H7 (cell line): ENCODE data around the gene PRKN. TPM values are rescaled to one million over a fixed set of nuclear protein-coding genes. Genes with fewer than 3 reads are reported as not detected.

ENCODE experiments used
- DNase-seq: peaks from one replicate; pipeline ENCODE4 v3.0.0; 2012
- H3K27me3 ChIP-seq: 2 replicates; pipeline ENCODE4 v1.6.0; 2011; ENCODE audit warnings: mild to moderate bottlenecking, low read length; ENCODE audit not compliant: control insufficient read depth, insufficient read depth
- H3K36me3 ChIP-seq: replicated peaks from 2 replicates; pipeline ENCODE4 v1.5.1; 2011; ENCODE audit warnings: low read length; ENCODE audit not compliant: control insufficient read depth, insufficient read depth
- H3K4me3 ChIP-seq: 2 replicates; pipeline ENCODE4 v1.5.1; 2011; ENCODE audit warnings: low read depth, mild to moderate bottlenecking, control low read depth, low read length, moderate library complexity; ENCODE audit not compliant: insufficient read depth
- total RNA-seq: library from RNA; depleted of rRNA; stranded (reverse); fragments of >200 nt; shearing (Covaris generic); gene quantifications from 2 replicates; pipeline ENCODE4 v1.2.3, GENCODE V29; 2014; rRNA removed

Gene PRKN
- total RNA-seq, 1 experiment from 2014 or later: 0.90 TPM

DNA sequence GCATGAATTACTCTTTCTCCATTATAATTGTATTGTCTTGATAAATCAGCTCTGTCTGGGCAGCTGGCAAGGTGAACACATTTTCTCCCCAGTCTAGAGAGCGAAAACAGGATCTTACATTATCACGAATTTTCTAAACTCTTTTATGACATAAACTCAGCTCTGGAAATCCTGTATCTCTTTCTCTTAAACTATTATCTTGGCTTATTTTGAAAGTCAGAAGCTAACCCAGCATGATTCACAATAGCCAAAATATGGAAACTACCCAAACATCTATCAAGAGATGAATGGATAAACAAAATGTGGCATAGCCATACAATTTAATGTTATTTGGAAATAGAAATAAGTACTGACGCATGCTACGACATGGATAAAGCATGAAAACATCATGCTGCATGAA, 1427.8 kb downstream of the PRKN start:
- no peaks in the 10 kb centered on the region for H3K36me3 ChIP-seq
- no peak for DNase-seq
- no peak overlapping the region for H3K4me3 ChIP-seq
- no peaks in the 10 kb centered on the region for H3K27me3 ChIP-seq

Other genes with a start within 250 kb of the PRKN start
- gene PACRG, start 208 bp upstream of the PRKN start, total RNA-seq: 0.07 and 0.52 TPM in 2 replicates